Measurements from ENCODE around the gene STRN. TPM values are rescaled to one million over a fixed set of nuclear protein-coding genes. Genes with fewer than 3 reads are reported as not detected.
"Not testable (repeated sequence)": the region's sequence is repeated elsewhere in the genome, so short reads cannot be mapped to it uniquely, and the experiment has no call there.

The STRN gene
- polyA plus RNA-seq, 4 donors: 18.8 to 25.1 (median 23.2) TPM

DNA sequence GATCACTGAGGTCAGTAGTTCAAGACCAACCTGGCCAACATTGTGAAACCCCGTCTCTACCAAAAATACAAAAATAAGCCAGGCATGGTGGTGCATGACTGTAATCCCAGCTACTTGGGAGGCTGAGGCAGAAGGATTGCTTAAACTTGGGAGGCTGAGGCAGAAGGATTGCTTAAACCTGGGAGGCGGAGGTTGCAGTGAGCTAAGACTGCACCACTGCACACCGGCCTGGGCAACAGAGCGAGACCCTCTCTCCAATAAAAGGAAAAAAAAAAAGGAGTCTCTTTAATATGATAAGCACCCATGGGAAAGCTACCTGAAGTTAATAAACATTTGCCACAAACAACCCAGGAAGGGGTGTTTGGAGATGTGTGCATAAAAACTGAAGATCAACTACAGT, 2.6 kb downstream of the STRN start:
- DNase-seq (ENCODE audit: low read depth in 4 of 4, low spot score in 3 of 4): no peak

DNA sequence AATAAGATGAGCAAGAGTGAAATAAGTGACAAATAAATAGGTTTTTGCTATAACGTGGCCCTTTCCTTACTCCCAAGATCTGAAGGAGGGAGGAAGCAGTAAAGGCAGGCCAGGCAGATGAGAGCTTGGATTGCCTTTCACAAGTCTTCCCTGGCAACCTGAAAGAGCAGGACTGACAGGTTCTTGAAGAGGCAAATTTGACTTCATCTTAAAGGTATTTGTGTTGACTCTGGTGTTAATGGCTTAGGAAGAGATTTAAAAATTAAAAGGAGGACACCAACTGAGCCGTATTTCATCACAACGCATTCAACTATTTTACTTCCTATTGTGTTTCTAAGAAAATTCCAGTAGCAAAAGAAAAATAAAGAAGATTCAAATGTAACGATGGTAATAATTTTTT, 3.2 kb downstream of the STRN start:
- no peak for DNase-seq (ENCODE audit: low read depth in 4 of 4, low spot score in 3 of 4)

DNA sequence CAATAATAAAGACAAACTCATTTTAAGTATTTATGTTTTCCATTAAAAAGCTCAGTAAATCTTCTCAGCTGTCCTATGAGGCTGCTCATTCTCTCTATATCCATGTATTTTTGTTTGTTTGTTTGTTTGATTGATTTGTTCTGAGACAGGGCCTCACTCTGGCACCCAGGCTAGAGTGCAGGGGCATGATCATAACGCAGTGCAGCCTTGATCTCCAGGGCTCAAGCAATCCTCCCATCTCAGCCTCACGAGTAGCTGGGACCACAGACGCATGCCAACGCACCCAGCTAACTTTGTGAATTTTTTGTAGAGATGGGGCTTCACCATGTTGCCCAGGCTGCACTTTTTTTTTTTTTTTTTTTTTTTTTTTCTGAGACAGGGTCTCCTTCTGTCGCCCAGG, 5.6 kb downstream of the STRN start:
- DNase-seq (ENCODE audit: low read depth in 4 of 4, low spot score in 3 of 4): no peak

DNA sequence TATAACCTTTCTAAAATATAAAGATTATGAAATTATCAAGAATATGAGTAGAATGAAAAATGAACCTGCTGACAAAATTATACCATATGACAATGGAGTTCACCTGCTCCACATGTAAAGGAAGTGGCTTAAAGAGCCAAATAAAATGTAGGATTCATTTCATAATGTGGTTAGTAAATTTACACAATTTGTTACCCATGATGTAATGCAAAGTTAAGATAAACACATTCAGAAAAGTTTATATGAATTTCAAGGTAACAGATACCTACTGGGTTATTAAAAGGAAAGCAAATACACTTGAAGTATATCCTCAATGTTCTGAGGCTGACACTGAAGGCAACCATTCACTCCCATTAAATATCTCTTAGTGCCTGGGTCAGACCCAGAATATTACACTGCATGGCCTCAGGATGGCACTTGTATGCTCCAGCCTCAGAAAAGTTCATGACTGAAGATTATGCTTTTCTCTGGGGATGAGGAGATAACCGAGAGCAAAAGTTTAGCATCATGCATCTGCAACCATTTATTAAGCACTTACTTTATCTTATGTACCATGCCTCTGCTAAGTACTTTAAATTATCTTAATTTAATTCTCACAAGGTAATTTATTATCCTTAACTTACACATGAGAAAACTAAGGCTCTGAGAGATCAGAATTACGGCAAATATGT, 6.2 kb downstream of the STRN start:
- DNase-seq (ENCODE audit: low read depth in 4 of 4, low spot score in 3 of 4): no peak

DNA sequence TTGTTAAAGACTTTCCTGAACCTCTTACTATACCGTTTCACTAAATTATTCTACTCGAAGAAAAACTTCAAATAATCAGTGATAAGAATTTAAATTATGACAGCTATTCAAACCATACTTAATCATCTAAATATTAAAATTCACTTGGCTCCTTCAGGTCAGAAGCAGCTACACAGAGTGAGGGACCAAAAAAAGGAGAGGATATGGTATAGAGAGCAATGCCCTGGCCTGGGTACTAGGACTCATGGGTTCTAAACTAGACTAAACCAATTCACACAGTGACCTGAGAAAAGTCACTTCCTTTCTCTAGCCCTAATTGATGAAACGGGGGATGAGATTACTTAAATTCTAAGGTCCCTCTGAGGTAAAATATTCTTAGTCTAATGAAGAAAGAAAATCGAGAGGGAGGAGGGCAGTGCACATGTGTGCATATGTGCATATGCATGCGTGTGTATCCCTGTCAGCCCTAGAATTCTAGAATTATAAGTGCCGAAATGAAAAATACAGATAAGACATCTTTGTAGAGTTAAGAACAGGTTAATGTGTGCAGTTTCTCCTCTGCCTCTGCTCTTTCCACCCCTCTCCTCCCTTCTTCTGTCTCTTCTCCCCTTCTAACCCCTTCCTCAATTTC, 11.2 kb downstream of the STRN start:
- DNase-seq (ENCODE audit: low read depth in 4 of 4, low spot score in 3 of 4): no peak

DNA sequence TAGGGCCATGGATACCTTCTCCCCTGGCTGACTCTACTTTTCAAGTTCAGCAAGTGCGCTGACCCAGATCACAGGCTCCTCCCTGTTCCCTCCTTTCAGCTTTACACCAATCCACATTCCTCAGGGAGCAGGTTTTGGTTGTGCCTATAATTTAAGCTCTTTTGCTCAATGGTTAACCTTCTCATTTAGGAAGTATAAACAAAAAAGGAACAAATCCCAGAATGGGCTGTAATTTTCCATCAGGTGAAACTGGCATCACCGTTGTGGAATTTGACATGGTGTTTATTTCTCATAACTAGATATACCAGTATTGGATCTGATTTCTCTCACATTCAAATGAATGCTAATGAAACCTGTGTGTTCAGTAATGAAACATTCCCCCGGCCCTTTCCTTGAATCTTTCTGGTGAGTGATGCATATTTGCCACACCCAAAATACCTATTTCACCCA, 13.6 kb downstream of the STRN start:
- no peak for DNase-seq (ENCODE audit: low read depth in 4 of 4, low spot score in 3 of 4)

DNA sequence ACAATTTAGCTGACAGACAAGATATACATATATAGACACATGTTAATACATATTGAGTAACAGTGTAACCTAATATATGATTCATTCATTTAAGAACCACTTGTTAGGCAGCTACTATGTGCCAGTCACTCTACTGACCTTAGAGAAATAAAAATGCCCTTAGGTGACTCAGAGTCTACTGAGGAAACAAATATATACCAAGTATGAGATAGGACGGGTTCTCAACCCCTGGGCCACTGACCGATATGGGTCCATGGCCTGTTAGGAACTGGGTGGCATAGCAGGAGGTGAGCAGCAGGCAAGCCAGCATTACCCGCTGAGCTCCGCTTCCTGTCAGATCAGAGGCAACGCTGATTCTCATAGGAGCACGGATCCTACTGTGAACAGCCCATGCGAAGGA, 14.8 kb downstream of the STRN start:
- no peak for DNase-seq (ENCODE audit: low read depth in 4 of 4, low spot score in 3 of 4)

DNA sequence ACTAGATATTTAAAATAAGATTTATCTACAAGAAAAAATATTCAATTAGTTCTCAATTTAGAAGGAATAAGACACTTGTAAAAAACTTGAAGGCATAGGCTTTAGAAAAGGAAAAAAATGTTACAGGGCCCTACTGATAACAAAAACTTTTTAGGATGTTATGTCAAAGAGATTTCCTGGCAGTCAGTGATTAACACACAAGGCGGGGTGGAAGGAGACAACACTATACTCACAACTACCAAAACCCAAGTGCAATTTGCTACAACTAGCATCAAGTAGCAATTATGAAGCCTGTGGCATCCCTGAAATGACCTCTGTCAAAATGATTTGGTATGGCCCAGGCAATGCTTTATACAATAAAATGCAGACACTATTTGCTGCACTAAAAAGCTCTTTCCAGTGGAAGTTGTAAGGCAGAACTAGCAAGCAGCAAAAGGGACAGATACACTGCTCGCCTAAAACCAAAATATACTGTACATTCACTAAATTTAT, 15.3 kb downstream of the STRN start:
- no peak for DNase-seq (ENCODE audit: low read depth in 4 of 4, low spot score in 3 of 4)

DNA sequence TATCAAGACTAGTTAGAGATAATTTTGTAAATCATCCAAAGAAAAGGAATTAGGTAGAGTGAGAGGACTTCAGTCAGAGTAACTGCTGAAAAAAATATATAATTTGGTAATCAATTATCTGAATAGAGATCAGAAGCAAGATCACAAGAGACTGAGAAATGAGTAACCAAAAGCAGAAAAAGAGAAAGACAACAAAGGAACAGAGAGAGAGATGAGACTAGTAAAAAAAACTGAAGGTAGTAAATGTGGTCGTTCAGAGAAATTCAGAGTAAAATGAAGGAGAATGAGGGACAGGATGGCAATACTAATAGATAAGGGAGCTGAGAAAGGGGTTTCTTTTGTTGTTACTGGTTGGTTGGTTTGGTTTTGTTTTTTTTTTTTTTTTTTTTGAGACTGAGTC, 16.5 kb downstream of the STRN start:
- no peak for DNase-seq (ENCODE audit: low read depth in 4 of 4, low spot score in 3 of 4)

DNA sequence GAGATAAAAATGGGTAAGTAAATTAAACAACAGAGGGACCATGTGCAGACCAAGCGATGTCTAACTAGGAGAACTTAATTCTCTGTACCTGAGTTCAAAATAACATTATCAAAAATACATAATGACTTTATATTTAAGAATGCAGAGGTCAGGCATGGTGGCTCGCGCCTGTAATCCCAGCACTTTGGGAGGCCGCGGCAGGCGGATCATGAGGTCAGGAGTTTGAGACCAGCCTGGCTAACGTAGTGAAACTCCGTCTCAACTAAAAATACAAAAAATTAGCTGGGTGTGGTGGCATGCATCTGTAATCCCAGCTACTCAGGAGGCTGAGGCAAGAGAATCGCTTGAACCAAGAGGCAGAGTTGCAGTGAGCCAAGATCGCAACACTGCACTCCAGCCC, 21.1 kb downstream of the STRN start:
- DNase-seq (ENCODE audit: low read depth in 4 of 4, low spot score in 3 of 4): not testable (repeated sequence)

DNA sequence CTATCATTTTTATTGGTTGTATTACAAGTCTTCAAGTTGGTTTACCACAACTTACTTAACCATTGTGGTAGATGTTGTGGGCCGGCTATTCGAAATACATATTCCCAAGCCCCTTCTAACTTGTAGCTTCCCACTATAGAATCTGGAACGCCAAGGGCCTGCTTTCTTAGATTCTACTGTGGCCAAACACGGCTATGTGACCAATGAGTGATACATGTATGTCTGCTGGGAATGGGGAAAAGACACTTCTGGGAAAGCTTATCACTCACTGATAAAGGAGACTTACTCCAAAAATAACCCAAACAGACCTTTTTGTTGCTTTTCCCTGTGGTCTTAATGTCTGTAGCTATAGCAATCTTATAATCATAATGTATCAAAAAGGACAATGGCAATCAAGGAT, 24.5 kb downstream of the STRN start:
- no peak for DNase-seq (ENCODE audit: low read depth in 4 of 4, low spot score in 3 of 4)

DNA sequence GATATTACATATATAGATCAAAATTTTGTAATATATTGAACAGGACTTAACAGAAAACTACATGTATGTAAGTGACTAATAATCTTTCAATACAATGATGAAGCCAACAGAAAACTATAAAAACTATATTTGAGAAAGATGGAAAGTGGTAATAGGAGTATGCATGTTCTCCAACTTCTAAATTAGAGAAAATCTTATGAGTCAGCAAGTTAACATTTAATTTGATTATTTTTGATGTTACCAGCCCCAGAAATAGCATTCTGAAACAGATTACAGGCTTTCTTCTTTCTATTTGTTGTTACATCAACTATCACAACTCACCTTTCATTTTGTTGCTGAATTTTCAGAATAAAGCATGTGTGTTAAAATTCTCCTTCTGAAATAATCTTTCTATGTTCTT, 29.8 kb downstream of the STRN start:
- DNase-seq (ENCODE audit: low read depth in 4 of 4, low spot score in 3 of 4): not testable (repeated sequence)

DNA sequence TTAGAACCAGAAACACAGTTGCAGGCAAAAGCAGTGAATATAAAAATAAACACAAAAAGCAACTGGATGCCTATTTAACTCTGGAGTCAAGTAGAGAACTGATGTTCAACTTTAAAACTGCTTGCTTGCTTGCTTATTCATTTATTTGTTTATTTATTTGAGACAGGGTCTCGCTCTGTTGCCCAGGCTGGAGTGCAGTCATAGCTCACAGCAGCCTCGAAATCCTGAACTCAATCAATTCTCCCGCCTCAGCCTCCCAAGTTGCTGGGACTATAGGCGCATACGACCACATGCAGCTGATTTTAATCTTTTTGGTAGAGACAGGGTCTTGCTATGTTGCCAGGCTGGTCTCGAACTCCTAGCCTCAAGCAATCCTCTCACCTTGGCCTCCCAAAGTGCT, 34.6 kb downstream of the STRN start:
- not testable (repeated sequence) for DNase-seq (ENCODE audit: low read depth in 4 of 4, low spot score in 3 of 4)

DNA sequence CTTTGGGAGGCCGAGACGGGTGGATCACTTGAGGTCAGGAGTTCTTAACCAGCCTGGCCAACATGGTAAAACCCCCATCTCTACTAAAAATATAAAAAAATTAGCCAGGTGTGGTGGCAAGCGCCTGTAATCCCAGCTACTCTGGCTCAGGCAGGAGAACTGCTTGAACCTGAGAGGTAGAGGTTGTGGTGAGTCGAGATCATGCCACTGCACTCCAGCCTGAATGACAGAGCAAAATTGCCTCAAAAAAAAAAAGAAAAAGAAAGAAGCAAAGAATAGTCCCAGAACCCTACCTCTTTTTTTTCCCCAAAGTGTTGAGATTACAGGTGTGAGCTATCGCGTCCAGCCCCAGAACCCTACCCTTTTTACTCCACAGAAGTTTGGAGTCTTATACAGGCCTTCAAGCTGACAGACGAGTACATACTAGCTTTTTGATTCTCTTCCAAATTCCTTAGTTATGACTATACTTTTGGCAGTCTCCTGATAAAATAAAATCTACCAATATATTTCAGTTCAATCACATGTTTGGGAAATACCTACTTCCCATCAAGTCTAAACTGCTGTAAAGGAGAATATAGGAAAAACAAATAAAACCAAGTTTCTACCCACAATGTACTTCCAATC, 35.4 kb downstream of the STRN start:
- not testable (repeated sequence) for DNase-seq (ENCODE audit: low read depth in 4 of 4, low spot score in 3 of 4)

DNA sequence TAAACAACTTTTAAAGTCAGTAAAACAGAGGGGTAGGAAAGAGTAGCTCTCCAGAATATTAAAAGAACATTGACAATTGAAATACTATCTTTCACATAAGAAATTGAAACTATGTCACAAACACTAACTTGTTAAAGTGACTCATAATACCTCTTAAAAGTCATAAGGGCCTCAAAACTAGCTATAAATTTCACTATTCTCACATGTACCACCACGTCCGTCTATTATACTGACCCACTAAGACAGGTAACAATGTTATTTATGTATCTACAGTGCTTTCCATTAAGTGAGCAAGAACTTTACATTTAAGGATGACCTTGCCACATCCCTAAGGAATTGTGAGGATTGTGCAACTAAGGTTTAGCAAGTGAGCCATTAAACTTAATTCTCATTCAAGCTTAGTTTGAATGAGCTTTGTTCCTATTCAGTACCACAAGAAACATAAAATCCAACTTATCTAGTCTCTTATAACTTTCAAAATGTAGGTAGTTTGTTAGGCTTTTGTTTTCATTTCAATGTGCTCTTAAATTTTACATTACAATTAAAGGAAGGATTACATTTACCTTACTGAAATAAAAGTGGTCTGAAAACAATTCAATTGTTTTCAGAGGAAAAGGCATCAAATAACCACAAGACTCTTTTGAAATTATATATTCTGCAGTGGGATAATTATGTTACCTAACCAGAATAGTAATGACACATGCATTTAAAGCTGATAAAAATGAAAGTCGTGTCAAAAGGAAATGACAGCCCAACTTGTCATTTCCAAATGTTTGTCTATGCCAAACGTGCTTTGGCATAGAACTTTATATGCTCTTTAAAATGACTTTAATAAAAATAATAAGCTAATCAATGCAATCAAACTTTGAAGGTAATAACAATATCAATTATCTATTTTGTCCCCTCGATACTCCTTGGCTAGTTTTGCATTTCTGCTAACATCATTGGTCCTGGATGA, 39.9 kb downstream of the STRN start:
- DNase-seq (ENCODE audit: low read depth in 4 of 4, low spot score in 3 of 4): not testable (repeated sequence)

DNA sequence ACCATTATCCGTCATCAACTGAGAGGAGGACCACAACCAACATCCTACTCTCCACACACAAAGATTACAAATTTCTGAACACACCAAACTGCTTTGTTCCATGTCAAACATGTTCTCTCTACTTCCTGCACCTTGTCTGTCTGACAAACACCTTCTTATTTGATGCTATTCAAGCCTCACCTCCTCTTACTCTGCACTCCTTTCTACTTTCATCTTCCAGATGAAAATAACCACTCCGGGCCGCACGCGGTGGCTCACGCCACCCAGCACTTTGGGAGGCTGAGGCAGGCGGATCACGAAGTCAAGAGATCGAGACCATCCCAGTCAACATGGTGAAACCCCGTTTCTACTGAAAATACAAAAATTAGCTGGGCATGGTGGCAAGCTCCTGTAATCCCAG, 43.7 kb downstream of the STRN start:
- not testable (repeated sequence) for DNase-seq (ENCODE audit: low read depth in 4 of 4, low spot score in 3 of 4)

DNA sequence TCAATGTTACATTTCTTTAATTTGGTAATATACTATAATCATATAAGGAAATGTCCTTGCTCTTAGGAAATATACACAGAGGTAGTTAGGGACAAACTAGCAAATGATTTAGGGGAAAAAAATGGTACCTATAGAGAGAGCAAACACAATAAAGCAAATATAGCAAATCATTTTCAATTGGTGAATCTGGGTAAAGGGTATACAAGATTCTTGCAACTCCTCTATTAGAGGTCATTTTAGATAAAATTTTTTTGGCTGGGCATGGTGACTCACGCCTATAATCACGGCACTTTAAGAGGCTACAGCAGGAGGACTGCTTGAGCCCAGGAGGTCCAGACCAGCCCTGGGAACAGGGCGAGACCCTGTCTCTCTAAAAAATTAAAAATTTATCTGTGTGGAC, 44.4 kb downstream of the STRN start:
- DNase-seq (ENCODE audit: low read depth in 4 of 4, low spot score in 3 of 4): no peak

DNA sequence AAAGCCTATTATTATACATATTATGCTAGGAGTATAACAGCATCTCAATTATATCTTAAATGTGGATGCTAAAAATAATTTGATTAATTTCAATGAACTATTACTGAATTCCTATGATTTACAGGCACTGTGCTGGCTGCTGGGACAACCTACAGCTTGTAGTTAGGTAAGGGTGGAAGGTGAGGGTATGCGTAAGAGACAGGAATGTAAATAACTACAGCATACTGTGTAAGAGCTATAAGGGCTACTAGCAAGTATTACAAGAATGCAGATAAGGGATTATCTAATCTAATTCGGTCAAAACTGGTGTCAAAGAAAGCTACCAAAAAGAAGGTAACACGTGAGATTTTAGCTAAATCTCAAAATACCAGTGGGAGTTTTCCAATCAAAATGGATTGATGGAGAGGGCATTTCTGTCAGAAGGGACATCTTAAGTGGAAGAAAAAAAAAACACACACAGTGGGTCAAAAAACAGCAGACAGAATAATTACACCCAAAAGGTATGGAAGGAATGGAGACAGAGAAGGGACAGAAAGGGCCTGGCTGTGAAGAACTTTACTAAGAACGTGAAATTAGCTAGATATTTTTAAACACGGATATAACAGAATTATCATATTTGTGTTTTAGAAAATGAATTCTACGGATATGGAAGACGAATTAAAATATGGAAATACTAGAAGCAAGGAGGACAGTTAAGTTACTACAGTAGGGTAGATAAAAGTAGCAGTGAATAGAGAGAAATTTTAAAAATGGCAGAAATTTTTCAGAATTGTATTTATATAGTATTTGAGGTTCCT, 47.1 kb downstream of the STRN start:
- no peak for DNase-seq (ENCODE audit: low read depth in 4 of 4, low spot score in 3 of 4)

DNA sequence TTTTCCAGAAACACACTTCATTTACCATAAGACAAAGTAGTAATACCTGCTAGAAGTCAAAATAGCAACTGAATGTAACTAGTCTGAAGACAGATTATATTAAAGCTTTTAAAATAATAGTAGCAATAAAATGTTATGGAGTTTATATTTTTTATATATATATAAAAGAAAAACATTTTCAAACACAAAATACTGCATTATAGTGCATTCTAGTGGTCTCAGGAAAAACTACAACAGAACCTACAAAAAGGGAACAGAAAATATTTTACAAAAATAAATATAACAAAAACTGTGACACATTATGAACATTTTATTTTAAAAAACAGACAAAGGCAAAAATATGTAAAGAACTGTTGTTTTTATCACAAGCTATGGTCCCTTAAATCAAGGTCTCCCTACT, 48.0 kb downstream of the STRN start:
- DNase-seq (ENCODE audit: low read depth in 4 of 4, low spot score in 3 of 4): no peak

DNA sequence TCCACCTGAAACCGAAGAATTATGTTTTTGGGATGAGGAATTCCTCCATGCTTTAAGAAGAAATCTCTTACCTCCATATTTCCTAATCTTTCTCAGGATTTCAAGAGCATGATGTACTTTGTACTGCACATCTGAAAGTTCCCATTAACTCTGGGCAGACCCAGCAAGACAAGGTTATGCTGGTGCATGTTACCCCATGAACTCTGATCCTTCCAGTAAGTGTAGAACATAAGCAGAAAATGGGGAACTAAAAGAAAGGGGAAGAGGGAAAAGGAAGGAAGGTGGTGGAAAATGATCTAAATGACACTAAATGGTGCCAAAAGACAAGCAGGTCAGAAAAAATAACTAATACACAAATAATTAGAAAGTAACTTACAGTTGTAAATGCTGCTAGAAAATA, 50.7 kb downstream of the STRN start:
- DNase-seq (ENCODE audit: low read depth in 4 of 4, low spot score in 3 of 4): no peak
